ENCODE measurements around the gene GNAQ. TPM values are rescaled to one million over a fixed set of nuclear protein-coding genes. Genes with fewer than 3 reads are reported as not detected.
A peak's percentile ranks its signal among the peaks of the same experiment; 100 is the strongest.

The GNAQ gene
- total RNA-seq, 1 experiment from 2014 or later: 48.6 TPM

DNA sequence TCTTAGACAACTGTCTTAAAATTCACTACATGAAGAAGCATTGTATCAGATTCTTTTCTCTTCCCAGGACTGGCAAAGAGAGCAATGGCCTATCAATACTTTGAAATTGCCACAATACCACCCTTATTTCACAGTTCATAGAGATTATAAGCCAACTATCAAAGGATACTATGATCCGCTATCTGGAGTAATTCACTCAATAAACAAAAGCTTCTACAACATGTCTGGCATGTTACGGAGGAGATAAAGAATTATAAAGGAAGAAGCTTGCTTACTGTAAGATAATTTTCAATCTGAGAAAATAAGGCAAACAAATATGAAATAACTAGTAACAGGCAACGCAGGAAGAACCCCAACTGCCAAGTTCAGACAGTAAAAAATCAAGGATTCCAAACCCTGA lies 114.8 kb downstream of the GNAQ start:
- no peaks in the 10 kb centered on the region for H4K20me1 ChIP-seq (ENCODE audit: control insufficient read depth, insufficient read depth, insufficient read length)
- no peak overlapping the region for H3K9ac ChIP-seq (ENCODE audit: extremely low read depth, insufficient read length, low read length)
- no peak overlapping the region for H3K4ac ChIP-seq (ENCODE audit: low read depth, low read length)
- H2BK5ac ChIP-seq (ENCODE audit: insufficient read length, low read length): no peak overlapping the region
- Mint-ChIP-seq H3K27me3 (ENCODE audit: low read depth) (no peaks in the 10 kb centered on the region), H3K4me1 (peaks cover 24 to 35% of the 10 kb centered on the region in 2 experiments), H3K4me3 (no peak overlapping the region), H3K27ac (peak overlapping the region in 2 of 3 experiments; percentile 7 to 68; a peak in 3 of 7 replicates), H3K36me3 (ENCODE audit: insufficient read depth in 1 of 3, low read depth in 3 of 3) (peaks cover 7 to 24% (median 17%) of the 10 kb centered on the region in 3 experiments; a peak in 6 of 7 replicates), H3K9me3 (no peaks in the 10 kb centered on the region)
- WGBS (ENCODE audit: extremely low coverage, insufficient read length, low lambda C conversion rate): no CpG with 5 or more reads among the region's 3 CpGs
- H2BK120ac ChIP-seq (ENCODE audit: low read depth, low read length, poor library complexity, severe bottlenecking): no peak overlapping the region
- DNase-seq: no peak
- no peak overlapping the region for H2AK5ac ChIP-seq (ENCODE audit: insufficient read length, low read length)
- no peak overlapping the region for H3K27ac ChIP-seq (ENCODE audit: insufficient read length, low read depth, low read length)
- no peak overlapping the region for H4K5ac ChIP-seq (ENCODE audit: insufficient read length, low read depth, low read length)
- H2BK12ac ChIP-seq (ENCODE audit: insufficient read length, low read depth, low read length): no peak overlapping the region
- no peaks in the 10 kb centered on the region for H3K4me1 ChIP-seq (ENCODE audit: insufficient read depth, low read length)
- H3K56ac ChIP-seq (ENCODE audit: insufficient read length, low read depth, low read length): no peak overlapping the region
- no peak overlapping the region for H4K91ac ChIP-seq (ENCODE audit: insufficient read length, low read depth, low read length)
- TF ChIP-seq, protein P1, sequence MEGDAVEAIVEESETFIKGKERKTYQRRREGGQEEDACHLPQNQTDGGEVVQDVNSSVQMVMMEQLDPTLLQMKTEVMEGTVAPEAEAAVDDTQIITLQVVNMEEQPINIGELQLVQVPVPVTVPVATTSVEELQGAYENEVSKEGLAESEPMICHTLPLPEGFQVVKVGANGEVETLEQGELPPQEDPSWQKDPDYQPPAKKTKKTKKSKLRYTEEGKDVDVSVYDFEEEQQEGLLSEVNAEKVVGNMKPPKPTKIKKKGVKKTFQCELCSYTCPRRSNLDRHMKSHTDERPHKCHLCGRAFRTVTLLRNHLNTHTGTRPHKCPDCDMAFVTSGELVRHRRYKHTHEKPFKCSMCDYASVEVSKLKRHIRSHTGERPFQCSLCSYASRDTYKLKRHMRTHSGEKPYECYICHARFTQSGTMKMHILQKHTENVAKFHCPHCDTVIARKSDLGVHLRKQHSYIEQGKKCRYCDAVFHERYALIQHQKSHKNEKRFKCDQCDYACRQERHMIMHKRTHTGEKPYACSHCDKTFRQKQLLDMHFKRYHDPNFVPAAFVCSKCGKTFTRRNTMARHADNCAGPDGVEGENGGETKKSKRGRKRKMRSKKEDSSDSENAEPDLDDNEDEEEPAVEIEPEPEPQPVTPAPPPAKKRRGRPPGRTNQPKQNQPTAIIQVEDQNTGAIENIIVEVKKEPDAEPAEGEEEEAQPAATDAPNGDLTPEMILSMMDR (conservative IDR thresholded peaks at IDR 0.05): no peak
- H2BK20ac ChIP-seq (ENCODE audit: low read depth, low read length, poor library complexity, severe bottlenecking): no peak overlapping the region
- H3K79me1 ChIP-seq (ENCODE audit: insufficient read depth, low read depth, low read length, poor library complexity, severe bottlenecking): peaks cover 2% of the 10 kb centered on the region
- H3T11ph ChIP-seq (ENCODE audit: low read length): no peak overlapping the region
- H3K9me3 ChIP-seq (ENCODE audit: control insufficient read depth, low read depth, low read length): no peaks in the 10 kb centered on the region
- no peaks in the 10 kb centered on the region for H3K27me3 ChIP-seq (ENCODE audit: insufficient read depth, low read length)
- no peak overlapping the region for H4K8ac ChIP-seq (replicated peaks; ENCODE audit: insufficient read length, low read depth, low read length)
- no peak overlapping the region for H3K14ac ChIP-seq (ENCODE audit: insufficient read depth, low read length)
- no peaks in the 10 kb centered on the region for H3K23me2 ChIP-seq (ENCODE audit: insufficient read length, low read depth, low read length, poor library complexity, severe bottlenecking)
- no peak overlapping the region for H3K18ac ChIP-seq (ENCODE audit: insufficient read length, low read depth, low read length)
- H2BK15ac ChIP-seq (ENCODE audit: low read depth, low read length): no peak overlapping the region
- no peak overlapping the region for H3K4me2 ChIP-seq (ENCODE audit: insufficient read depth, insufficient read length, low read length)
- no peaks in the 10 kb centered on the region; the same call in 1 of the 2 replicates for H3K79me2 ChIP-seq (ENCODE audit: insufficient read depth, low read length)
- no peak overlapping the region for H2AFZ ChIP-seq (ENCODE audit: low read length)
- no peak overlapping the region for H3K23ac ChIP-seq (ENCODE audit: insufficient read length, low read depth, low read length)
